Left hindlimb (tissue), 1 donor: ENCODE measurements around the gene UQCC2.

Experiments
- DNase-seq: peaks from one replicate; pipeline ENCODE4 v3.0.0-alpha.2; 2018

UQCC2 gene

GRCh38 chr6:33724102-33725023 is 12.9 kb upstream of the UQCC2 start:
- no peak for DNase-seq

DNA sequence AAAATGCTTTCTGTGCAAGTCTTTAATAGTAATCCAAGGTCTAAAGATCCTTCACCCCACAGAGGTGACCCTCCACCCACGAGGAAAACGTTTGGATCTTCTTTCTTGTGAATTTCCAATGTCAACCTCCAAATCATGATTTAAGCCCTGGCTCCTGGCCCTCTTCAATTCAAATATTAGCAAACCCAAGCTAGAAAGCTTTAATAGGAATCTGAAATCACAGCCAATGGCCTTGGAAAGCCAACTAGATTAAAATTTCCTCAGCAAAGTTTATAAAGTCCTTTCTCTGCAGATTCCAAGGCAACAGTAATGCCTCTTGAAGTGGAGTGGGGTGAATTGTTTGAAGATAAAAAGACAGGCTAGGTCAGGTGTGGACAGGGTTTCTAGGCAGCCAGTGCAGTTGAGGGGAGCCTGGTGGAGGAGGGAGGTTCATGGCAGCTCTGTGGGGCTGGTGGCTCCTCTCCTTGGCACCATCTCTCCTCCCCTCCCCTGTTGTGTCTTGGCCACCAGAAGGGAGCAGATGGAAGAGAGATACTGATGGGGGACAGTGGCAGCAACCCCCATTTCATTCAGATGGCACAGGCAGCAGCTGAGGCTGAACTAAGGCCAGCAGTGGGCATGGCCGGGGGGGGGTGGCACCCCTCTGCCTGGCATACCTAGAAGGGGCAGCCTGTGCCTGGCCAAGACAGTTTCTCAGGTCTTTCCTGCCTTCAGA is 12.0 kb upstream of the UQCC2 start:
- no peak for DNase-seq

DNA sequence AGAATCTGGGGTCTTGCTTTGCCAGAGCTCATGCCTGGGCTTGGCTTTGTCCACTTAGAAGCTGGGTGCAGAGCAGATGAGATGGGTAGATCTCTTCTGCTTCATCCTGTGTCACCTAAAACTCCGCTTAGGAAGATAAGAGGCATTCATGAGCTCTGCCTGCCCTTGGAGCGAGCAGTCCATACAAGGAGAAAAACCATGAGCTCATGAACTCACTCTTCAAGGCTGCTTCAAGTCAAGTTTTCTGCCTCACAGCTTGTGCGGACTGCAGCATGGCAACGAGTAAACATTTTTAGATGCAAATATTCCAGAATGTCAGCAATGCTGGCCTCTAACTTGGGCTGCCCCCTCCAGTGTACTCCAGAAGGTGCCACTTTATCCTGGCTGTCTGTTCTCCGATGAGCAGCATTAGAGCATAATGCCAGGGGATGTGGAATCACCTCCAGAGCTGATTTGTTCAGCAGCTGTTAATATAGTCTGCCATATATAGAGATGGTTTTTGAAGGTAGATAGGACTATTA is 10.7 kb upstream of the UQCC2 start:
- DNase-seq, result no peak

GRCh38 chr6:33721508-33721907 is 10.0 kb upstream of the UQCC2 start:
- DNase-seq, result no peak

DNA sequence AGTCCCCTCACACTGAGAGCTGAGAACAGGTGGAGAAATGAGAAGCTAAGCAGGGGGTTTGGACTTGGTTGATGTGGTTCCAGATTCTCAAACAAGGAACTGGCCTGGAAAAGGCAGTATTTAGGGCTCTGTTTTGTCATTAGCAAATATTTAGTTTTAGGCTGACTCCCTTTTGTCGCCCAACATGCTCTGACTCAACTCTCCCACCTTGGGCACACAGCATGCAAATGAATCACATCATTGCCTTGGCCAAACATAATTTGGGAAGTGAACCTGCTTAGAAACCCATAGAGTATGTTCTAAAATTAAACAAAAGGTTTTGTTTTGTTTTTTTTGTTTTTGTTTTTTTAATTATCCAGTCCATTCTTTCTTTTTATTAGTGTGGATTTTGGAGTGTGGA is 9.5 kb upstream of the UQCC2 start:
- DNase-seq, result no peak

DNA sequence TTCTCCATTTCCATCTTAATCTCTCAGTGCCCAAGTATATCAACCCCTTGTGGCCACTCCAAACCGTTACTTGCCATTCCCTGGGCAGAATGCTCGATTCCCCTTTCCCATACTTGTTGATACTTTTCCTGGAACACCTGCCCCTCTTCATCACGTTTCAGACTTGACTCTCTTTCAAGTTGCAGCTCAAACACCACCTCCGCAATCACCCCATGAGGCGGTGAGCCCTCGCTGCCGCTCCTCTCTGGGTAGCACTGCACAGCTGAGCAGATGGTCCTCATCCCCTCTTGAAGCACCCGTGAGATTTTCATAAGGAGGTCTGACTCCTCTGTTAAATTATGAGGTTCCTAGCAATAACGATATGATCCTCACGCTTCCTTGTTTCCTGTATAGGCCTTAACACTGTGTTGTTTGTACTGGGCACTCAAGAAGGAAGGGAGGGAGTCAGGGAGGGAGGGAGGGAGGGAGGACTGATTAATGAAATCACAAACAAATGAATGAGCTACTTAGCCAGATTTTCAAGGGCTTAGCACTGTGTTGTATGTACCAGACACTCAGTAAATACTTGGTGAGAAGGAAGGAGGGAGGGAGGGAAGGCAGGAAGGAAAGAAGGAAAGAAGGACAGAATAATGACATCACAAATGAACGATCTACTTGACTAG is 8.0 kb upstream of the UQCC2 start:
- DNase-seq, result no peak

DNA sequence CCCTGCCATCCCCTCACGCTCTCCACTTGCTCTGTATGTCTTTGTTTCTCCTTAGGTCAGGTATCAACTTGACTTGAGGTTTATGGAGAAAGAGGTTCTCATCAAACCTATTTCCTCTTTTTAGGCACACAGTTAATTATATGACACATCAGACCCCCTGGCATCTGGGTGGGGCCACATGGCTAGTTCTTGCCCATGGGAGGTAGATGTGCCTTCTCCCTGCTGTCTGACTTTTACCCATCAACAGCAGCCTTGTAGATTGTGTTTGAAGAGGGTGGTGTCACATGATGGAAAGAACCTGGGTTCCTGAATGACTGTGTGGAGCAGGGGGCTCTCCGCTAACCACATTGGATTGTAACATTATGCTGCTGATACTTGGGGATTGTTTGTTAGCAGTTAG is 7.2 kb upstream of the UQCC2 start:
- no peak for DNase-seq

DNA sequence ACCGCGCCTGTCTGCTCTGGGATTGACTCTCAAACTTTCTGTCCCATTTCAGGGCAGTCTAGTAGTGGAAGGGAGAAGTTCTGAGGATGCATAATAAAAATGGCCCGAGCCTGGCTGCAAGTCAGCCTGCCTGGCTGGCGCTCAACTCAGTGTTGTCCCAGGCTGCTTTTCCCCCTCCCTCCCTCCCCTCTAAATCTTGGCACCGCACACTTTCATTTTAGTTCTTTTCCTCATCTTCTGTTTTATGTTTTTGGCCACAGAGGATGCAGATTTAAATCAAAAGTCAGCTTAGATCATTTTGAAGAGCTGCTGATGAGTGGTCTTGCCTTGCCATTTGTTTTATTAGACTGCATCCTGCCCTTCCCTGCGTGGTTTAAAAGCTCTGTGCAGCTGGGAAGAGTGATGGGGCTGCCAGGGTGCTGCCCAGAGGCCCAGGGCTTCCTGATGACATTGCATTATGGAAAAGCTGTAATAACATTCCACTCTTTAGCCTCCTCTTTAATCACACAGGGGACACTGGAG is 6.5 kb upstream of the UQCC2 start:
- peak; percentile 79 for DNase-seq

- DNase-seq, result no peak
Measured at GRCh38 chr6:33716890-33717632, 5.6 kb upstream of the UQCC2 start.

- no peak for DNase-seq
Measured at GRCh38 chr6:33716379-33716778, 4.9 kb upstream of the UQCC2 start.

- DNase-seq, result no peak
Measured at GRCh38 chr6:33714385-33715040, 3.0 kb upstream of the UQCC2 start.

DNA sequence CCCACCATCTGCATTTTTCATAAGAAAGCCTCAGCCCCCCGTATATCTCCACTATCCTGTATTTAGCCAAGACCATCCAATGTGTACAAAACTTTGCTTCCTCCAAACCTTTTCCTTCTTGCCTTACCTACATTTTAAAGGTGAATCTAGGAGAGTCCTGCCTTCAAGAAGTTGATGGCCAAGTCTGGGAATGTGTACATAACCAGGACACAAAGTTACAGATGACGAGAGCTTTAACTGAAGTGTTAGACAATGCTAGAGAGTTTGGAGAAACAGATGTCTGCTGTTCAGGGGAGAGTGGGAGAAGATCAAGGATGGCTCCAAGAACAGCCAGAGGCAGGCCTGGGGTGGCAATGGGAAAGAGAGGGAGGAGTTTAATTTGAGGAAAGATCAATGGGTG is 2.3 kb upstream of the UQCC2 start:
- DNase-seq, result no peak

- DNase-seq, result no peak
Measured at GRCh38 chr6:33712914-33713313, 1.4 kb upstream of the UQCC2 start.

DNA sequence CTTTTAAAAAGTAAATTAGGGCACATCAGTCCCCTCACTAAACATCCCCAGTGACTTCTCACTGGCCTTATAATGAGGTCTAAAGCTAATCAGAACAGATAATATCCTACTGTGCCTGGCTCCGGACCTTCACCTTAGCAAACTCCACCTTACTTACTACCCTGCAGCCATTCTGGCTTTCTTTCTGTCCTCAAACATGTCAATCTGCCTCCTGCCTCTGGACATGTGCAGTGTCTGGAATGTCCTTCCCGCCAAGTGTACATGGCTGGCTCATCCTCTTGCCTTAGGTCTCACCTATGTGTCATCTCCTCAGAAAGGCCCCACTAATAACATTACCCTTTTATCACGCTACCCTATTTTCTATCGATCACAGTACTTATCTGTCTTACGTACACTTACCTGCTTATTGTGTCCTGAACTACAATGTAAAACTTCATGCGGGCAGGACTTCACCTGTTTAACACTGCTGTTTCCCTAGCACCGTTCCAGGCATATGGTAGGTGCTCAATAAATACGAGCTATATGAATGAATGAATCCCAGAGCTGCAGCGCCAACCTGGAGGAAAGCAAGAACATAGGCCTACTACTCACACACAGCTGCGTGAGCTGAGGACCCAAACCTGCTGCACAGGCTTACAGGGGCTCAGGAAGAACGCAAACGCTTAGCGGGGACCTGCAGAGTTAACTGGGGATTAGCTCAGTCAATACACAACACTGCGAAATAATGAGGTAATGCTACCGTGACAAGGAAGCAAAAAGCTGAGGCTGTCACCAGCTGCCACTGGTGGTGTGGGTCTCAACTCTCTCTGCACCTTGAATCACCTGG is 991 bp downstream of the UQCC2 start:
- DNase-seq, result no peak

DNA sequence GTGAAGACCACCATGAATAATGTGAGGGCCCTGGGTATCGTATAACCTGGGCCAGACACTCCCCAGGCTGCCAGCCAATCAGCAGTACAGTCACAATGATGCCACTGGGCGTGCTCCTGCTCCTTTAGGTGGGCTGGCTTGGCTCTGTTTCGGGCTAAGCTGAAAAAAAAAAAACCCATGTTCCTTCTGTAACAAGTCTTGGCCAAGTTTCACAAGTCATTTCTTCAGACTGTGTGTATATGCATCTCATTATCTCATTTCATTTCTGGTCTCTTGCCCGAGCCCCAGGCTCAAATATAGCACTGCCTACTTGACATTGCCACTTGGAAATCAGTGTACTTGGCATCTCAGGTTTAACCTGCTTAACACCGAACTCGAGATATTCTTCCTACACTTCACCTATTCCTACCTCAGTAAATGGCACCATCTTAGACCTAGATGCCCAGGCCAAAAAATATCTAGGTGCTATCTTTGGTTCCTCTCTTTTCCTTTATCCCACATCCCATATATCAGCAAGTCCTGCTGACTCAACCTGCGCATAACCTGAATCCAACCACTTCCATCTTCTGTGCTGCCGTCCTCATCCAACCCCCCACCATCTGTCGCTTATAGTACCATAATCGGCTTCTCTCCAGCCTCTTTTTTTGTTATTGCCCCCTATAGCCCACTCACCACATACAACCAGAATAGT is 1.8 kb downstream of the UQCC2 start:
- DNase-seq, result no peak

- DNase-seq, result no peak
Measured at GRCh38 chr6:33708516-33709204, 2.8 kb downstream of the UQCC2 start.

GRCh38 chr6:33707771-33708170 is 3.7 kb downstream of the UQCC2 start:
- no peak for DNase-seq

DNA sequence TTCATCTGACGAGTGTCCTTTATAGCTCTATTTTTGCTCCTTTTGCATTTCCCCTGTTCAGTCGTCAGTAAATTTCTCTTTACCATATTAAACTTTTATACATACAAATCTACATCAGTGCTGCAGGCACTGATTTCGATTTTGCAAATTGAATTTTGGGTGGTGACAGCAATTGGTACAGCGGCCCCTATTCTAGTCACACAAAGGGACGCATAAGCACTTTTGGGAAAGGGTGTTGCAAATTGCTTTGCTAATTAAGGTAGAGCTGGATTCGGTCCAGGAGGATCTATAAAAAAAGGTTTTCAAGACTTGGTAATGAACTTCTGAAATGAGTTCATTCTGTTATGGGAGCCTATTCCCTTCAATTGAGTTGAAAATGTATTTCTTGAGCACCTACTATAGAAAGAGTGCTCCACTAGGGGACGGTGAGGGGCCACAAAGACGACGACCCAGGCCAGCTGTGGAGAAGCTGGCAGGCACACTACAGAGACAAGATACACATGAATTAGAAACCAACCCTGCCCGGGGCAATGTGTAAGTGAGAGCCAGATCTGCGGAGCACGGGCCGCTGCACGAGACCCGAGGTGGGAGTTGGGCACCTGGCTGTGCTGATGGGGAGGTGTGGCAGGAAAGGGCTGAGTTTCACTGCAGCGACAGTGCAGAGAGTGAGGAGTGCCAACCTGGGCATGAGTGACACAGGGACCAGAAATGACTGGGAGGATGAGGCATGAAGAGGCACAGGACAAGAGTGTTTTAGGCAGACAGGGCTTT is 5.4 kb downstream of the UQCC2 start:
- DNase-seq, result no peak
